Stomach (tissue), 9 donors: Measurements from ENCODE around the gene PRKCZ. TPM values are rescaled to one million over a fixed set of nuclear protein-coding genes. Genes with fewer than 3 reads are reported as not detected.
A peak's percentile ranks its signal among the peaks of the same experiment; 100 is the strongest.

Experiments used
- DNase-seq, 2 donors: peaks; one replicate each; pipeline versions ENCODE4 v3.0.0 to v3.0.0-alpha.2; 2013 to 2019
- H3K27ac ChIP-seq, 5 donors: fragments of 200-600 bp in 4 of 5; sonication (generic) in 4 of 5; one replicate each; pipeline ENCODE4 v1.5.1; 2013 to 2019; ENCODE audit warnings: mild to moderate bottlenecking in 1 of 5, moderate library complexity in 1 of 5
- H3K27me3 ChIP-seq, 3 donors: fragments of 200-600 bp; sonication (generic); one replicate each; pipeline ENCODE4 v1.5.1; 2017 to 2019; ENCODE audit warnings: mixed run types in 1 of 3
- H3K36me3 ChIP-seq, 4 donors: fragments of 200-600 bp; sonication (generic); 1 replicate in 3 of 4; 2 replicates in 1 of 4; pipeline ENCODE4 v1.5.1; 2016 to 2019
- H3K4me1 ChIP-seq, 4 donors: fragments of 200-600 bp; sonication (generic); one replicate each; pipeline ENCODE4 v1.5.1; 2016 to 2019
- H3K4me3 ChIP-seq, 4 donors: fragments of 200-600 bp; sonication (generic) in 3 of 4; one replicate each; pipeline ENCODE4 v1.5.1; 2016 to 2019; ENCODE audit warnings: mild to moderate bottlenecking in 1 of 4
- H3K9me3 ChIP-seq, 4 donors: fragments of 200-600 bp; sonication (generic); one replicate each; pipeline ENCODE4 v1.5.1; 2016 to 2019
- EP300 ChIP-seq: sonication (generic); formaldehyde crosslinking; IDR thresholded peaks from one replicate; pipeline ENCODE4 v1.6.1; 2017; ENCODE audit warnings: antibody characterized with exemption
- POLR2A ChIP-seq, 4 donors: fragments of 450-650 bp; IDR thresholded peaks; one replicate each; pipeline ENCODE4 v1.6.1; 2016; ENCODE audit warnings: antibody characterized with exemption in 4 of 4, control low read depth in 2 of 4, mild to moderate bottlenecking in 1 of 4, moderate library complexity in 1 of 4
- POLR2AphosphoS5 ChIP-seq, 3 donors: sonication (generic); formaldehyde crosslinking; IDR thresholded peaks; one replicate each; pipeline ENCODE4 v1.6.1; 2016; ENCODE audit warnings: antibody characterized with exemption in 3 of 3
- WGBS, 5 donors: extraction: QIAGEN DNeasy Blood & Tissue Kit in 3 of 5; methylation state at CpG; one replicate each; pipeline versions ENCODE4 v1.1.5 to v1.1.7; 2013 to 2018; 5-methylcytosine and 5-hydroxymethylcytosine counted together
- intact Hi-C: fragments of 100-400 bp; cut with DNase I; formaldehyde crosslinking; loops from one replicate; pipeline ENCODE4 v1.15.1; 2023; ENCODE audit warnings: low total_unique reads
- polyA plus RNA-seq, 3 donors: library from polyadenylated mRNA; stranded (reverse); fragments of 200-250 nt; gene quantifications; one replicate each; pipeline ENCODE4 v1.2.3, GENCODE V29; 2013
- total RNA-seq, 5 donors: library from RNA; depleted of rRNA; stranded (reverse); fragments of >200 nt; gene quantifications; one replicate each; pipeline versions ENCODE4 v1.1.0 to v1.2.3, GENCODE V29; 2014 to 2016
- TF ChIP-seq, protein P1 (sequence below), 7 experiments: fragments of 450-650 bp in 4 of 7; fragments of 200-600 bp in 3 of 7; sonication (generic) in 3 of 7; IDR thresholded peaks; one replicate each; pipeline ENCODE4 v1.5.1; 2016 to 2019; ENCODE audit warnings: antibody characterized with exemption in 7 of 7, control low read depth in 2 of 7, mild to moderate bottlenecking in 1 of 7
- donor health status: healthy with polysubstance abuse.
- donor health status: Bipolar disorder and iron deficiency.
- donor health status: healthy.

The PRKCZ gene
- total and polyA plus RNA-seq, 8 donors, result 11.1 to 55.8 (median 25.5) TPM

DNA sequence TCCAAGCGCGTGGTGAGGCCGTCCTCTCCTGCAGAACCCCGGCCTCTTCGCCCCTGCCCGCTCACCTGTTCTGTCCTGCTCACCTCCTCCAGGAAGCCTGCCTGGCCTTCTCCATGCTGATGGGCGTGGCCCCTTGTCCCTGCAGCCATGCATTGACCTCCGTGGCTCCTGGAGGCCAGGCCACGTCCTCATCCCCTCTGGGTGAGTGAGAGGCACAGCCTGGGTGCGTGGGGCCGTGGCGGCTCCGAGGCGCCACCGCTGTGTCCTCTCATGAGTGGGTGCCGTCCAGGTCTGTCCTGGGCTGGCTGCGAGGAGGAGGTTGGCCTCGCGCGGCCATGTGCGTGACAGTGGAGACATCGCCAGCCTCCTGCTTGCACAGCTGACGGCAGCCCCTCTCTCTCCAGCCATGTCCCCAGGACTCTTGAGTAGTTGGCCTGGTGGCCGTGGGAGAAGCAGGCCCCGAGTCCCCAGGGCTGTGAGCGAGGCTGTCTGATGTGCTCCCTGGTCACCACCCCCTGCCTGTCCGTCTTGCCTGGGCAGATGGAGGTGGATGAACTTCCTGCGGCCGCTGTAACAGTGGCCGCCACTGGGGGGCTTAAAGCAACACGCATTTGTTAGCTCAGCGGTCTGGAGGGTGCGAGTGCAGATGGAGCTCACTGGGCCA, 58.1 kb downstream of the PRKCZ start:
- 74 to 87% (median 84%) methylated on average over 19 to 33 of the region's 33 CpGs for WGBS, 5 donors

DNA sequence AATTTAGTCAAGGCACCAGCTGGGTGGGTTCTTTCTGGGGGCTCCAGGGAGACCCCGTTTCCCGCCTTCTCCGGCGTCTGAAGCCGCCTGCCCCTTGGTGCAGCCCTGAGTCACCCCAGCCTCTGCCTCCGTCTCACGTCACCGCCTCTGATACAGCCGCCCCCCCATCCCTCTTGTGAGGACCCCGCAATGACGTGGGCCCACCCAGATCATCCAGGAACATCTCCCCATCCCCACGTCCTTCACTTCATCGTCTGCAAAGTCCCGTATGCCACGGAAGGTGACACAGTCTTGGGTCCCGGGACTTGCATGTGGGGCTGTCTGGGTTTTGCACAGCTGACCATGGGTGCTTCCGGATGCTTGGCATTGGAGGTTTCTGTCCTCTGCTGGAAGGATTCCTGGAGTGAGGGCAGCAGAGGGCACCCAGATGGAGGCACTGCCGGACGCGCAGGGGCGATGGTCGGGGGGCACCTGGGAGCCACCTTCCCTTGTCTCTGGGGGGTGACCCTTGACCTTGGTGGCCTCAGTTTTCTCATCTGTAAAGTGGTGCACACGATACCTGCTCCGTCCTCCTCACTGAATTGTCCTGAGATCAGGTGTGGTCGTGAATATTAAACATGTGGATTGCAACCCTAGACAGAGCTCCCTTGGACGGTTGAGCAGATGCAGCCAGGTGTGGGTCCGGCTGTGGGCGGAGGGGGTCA, 58.8 kb downstream of the PRKCZ start:
- DNase-seq, result no peak
- no peaks in the 10 kb centered on the region for H3K27me3 ChIP-seq
- no peak for TF ChIP-seq EP300
- TF ChIP-seq, protein P1, sequence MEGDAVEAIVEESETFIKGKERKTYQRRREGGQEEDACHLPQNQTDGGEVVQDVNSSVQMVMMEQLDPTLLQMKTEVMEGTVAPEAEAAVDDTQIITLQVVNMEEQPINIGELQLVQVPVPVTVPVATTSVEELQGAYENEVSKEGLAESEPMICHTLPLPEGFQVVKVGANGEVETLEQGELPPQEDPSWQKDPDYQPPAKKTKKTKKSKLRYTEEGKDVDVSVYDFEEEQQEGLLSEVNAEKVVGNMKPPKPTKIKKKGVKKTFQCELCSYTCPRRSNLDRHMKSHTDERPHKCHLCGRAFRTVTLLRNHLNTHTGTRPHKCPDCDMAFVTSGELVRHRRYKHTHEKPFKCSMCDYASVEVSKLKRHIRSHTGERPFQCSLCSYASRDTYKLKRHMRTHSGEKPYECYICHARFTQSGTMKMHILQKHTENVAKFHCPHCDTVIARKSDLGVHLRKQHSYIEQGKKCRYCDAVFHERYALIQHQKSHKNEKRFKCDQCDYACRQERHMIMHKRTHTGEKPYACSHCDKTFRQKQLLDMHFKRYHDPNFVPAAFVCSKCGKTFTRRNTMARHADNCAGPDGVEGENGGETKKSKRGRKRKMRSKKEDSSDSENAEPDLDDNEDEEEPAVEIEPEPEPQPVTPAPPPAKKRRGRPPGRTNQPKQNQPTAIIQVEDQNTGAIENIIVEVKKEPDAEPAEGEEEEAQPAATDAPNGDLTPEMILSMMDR (IDR thresholded peaks at IDR 0.05), result no peak
- no peak for TF ChIP-seq POLR2AphosphoS5 (IDR thresholded peaks at IDR 0.05)
- no peak for TF ChIP-seq POLR2A (IDR thresholded peaks at IDR 0.05)
- H3K4me1 ChIP-seq, result peaks cover 0 to 13% (median 0%) of the 10 kb centered on the region in 4 donors
- peaks cover 0 to 8% (median 7%) of the 10 kb centered on the region in 4 donors for H3K36me3 ChIP-seq
- intact Hi-C loops, result no loop called here
- H3K27ac ChIP-seq, result no peak overlapping the region
- WGBS, 5 donors, result 82 to 85% (median 83%) methylated on average over 23 to 28 of the region's 28 CpGs
- H3K9me3 ChIP-seq, result no peaks in the 10 kb centered on the region
- H3K4me3 ChIP-seq, result no peak overlapping the region

More for the DNA sequence above, 58.1 kb downstream of the PRKCZ start:
- peaks cover 0 to 8% (median 7%) of the 10 kb centered on the region in 4 donors for H3K36me3 ChIP-seq
- no peak overlapping the region for H3K27ac ChIP-seq
- DNase-seq, result peak in 1 of 2 donors; percentile 67
- peaks cover 0 to 13% (median 0%) of the 10 kb centered on the region in 4 donors for H3K4me1 ChIP-seq
- TF ChIP-seq POLR2A (IDR thresholded peaks at IDR 0.05), result no peak
- TF ChIP-seq, protein P1 (IDR thresholded peaks at IDR 0.05), result peak in 1 of 7 experiments; percentile 18
- H3K9me3 ChIP-seq, result no peaks in the 10 kb centered on the region
- H3K27me3 ChIP-seq, result no peaks in the 10 kb centered on the region
- H3K4me3 ChIP-seq, result no peak overlapping the region
- intact Hi-C loops, result no loop called here

DNA sequence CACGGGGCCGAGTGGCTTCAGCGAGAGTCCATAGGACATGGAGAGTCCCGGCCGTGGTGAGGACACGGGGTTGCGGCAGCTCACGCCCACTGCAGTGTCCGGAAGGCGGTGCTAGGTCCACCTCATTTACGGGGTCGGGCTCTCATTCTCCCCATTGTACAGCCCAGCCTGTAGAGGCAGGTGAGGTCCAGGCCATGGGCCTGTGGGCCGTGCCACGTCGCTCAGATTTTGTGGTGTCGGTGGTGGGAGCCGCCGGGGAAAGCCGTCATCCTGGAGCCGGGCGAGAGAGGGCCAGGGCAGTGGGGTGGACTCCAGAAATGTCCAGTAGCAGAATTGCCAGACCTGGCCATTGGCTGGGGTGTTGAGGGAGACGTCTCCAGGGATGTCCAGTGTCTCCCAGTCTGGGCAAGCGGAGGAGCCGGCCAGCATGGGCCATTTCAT, 59.4 kb downstream of the PRKCZ start:
- 93 to 96% (median 95%) methylated on average over 21 to 24 of the region's 24 CpGs for WGBS, 5 donors
- H3K36me3 ChIP-seq, result peaks cover 0 to 8% (median 7%) of the 10 kb centered on the region in 4 donors
- no peak overlapping the region for H3K4me3 ChIP-seq
- H3K27ac ChIP-seq, result no peak overlapping the region
- no peak for TF ChIP-seq POLR2A (IDR thresholded peaks at IDR 0.05)
- TF ChIP-seq, protein P1 (IDR thresholded peaks at IDR 0.05), result no peak
- TF ChIP-seq POLR2AphosphoS5 (IDR thresholded peaks at IDR 0.05), result no peak
- H3K9me3 ChIP-seq, result no peaks in the 10 kb centered on the region
- no peaks in the 10 kb centered on the region for H3K27me3 ChIP-seq
- peaks cover 0 to 9% (median 0%) of the 10 kb centered on the region in 4 donors for H3K4me1 ChIP-seq
- no peak for DNase-seq
- intact Hi-C loops, result no loop called here

DNA sequence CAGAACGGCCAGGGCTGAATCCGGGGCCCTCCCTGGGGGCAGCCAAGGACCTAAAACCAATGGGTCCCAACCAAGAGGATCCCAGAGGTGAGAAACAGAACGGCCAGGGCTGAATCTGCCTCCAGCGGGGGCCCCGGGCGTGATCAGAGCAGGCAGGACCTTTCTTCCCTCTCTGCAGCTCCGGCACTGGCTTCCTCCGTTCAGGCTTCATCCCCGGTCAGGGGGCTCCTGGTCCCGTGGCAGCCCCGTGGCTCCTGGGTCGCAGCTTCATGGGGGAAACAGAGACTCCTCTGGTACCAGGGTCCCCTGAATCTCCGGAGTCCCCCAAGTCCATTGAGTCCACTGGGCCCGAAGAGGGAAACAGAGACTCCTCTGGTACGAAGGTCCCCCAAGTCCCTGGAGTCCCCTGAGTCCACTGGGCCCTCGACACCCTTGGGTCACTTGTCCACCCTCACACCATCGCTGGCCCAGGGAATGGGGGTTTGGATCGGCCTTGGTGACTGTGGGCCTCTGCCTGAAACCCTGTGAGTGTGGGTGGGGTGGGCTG, 60.1 kb downstream of the PRKCZ start:
- H3K4me3 ChIP-seq, result no peak overlapping the region

More for the DNA sequence above, 60.1 kb downstream of the PRKCZ start:
- no peak overlapping the region for H3K27ac ChIP-seq
- DNase-seq, result no peak
- intact Hi-C loops, result no loop called here
- no peaks in the 10 kb centered on the region for H3K27me3 ChIP-seq
- no peak for TF ChIP-seq POLR2AphosphoS5 (IDR thresholded peaks at IDR 0.05)
- peaks cover 0 to 8% (median 7%) of the 10 kb centered on the region in 4 donors for H3K36me3 ChIP-seq
- peaks cover 0 to 2% (median 0%) of the 10 kb centered on the region in 4 donors for H3K4me1 ChIP-seq
- no peaks in the 10 kb centered on the region for H3K9me3 ChIP-seq
- 89 to 97% (median 96%) methylated on average over 14 to 17 of the region's 18 CpGs for WGBS, 5 donors
